Prostate gland (tissue), 2 donors: ENCODE measurements around the gene TNFRSF25.

Source experiments
- CTCF ChIP-seq, 4 experiments: fragments of 200-600 bp in 2 of 4; fragments of 450-650 bp in 2 of 4; sonication (generic) in 2 of 4; IDR thresholded peaks; 1 replicate in 3 of 4; 2 replicates in 1 of 4; pipeline ENCODE4 v1.5.1; 2016 to 2019; ENCODE audit warnings: antibody characterized with exemption in 4 of 4, mild to moderate bottlenecking in 2 of 4, moderate library complexity in 2 of 4
- POLR2A ChIP-seq: fragments of 450-650 bp; IDR thresholded peaks from one replicate; pipeline ENCODE4 v1.6.1; 2016; ENCODE audit warnings: antibody characterized with exemption, mild to moderate bottlenecking

DNA sequence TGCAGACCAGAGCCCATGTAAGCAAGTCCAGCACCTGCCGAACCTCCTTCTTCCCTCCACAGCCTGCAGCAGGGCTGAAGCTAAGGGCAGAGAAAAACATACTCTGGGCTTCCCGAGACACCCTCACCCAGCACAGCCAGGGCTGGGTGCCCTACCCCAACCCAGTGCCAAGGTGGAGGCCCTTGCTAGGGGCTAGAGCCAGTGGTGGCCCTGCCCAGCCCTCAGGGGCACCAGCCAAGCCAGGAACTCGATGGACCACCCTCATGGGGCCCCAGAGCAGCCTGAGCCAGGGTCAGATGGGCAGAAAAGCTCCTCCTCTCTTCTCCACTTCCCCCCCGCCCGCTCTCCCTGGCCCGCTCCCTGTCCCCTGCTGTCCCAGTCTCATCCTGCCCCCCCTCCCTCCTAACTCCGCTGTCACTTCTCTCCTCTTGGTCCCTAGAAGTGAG, 15.9 kb downstream of the TNFRSF25 start:
- TF ChIP-seq CTCF (IDR thresholded peaks at IDR 0.05) (no peak), POLR2A (no peak)
